AG08396 (cell line): ENCODE results near the gene ZNF280D.

Experiments used
- DNase-seq: peaks from one replicate; pipeline ENCODE4 v3.0.0; 2012; ENCODE audit warnings: low spot score, mixed read lengths

The ZNF280D gene

GRCh38 chr15:56744701-56745683, 11.7 kb upstream of the ZNF280D start:
- DNase-seq: no peak

- no peak for DNase-seq
Measured at GRCh38 chr15:56741541-56741940, 8.2 kb upstream of the ZNF280D start.

DNA sequence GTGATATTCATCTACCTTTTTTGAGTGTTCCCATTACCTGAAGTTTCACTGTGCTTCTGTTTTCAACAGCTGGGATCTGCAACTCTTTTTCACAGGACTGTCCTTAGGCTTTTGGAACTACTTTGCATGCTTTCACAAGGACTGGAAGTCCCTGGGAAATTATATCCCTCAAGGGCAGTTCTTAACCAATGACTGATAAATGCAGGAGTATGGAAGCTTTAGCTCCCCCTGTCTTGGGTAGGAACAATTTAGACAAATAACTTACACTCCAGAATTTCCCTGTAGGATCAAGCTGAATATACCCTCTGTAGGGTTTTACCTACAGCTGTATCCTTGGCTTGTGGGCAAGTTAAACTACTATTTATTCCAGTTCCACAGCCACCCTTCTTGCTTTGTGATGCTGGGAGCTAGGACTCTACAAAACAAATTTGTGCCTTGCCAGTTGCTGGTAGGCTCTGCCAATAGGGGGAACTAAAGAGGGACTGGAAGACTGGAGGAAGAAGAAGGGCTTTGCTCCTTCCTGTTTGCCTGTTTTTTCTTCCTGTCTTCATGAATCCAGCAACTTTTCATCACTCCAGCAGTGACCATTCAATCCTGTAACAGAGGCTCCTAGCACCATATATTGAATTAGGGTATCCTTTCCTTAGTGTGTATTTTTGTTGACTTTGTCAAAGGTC, 6.8 kb upstream of the ZNF280D start:
- no peak for DNase-seq

- DNase-seq: no peak
Measured at GRCh38 chr15:56739474-56739873, 6.2 kb upstream of the ZNF280D start.

DNA sequence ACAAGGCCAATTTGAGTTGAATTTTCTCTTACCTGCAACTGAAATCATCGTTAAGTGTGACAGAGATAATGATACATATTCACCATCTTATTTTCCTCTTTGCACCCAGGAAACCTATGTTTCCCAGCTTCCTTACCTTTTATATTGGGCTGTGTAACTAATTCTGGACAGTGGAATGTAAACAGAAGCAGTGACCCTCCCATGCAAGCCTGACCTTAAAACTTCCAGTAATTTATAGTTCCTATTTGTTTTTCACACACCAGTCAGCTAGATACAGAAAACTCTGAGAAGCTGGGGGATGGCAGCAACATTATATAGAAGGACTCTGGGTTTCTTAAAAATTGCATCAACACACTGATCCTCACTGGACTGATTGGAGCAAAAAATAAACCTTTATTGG, 4.5 kb upstream of the ZNF280D start:
- DNase-seq: no peak

GRCh38 chr15:56736881-56737707, 3.8 kb upstream of the ZNF280D start:
- no peak for DNase-seq

GRCh38 chr15:56736308-56736707, 3.0 kb upstream of the ZNF280D start:
- DNase-seq: no peak

DNA sequence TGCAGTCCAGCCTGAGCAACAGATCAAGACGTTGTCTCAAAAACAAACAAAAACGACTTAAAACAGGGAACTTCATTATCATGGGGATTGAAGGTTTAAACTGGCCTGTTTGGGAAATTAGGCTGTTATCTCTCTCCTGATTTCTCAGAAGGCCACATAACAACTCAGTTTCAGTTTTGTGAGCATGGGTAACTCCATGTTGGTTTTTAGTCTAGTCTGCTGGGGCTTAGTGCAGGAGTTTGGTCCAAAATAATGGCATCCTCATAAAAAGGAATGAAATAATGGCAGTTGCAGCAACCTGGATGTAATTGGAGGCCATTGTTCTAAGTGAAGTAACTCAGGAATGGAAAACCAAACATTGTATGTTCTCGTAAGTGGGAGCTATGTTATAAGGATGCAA, 2.3 kb upstream of the ZNF280D start:
- DNase-seq: no peak

- DNase-seq: no peak
Measured at GRCh38 chr15:56734013-56734635, 815 bp upstream of the ZNF280D start.

GRCh38 chr15:56732886-56733135, 498 bp downstream of the ZNF280D start:
- no peak for DNase-seq

DNA sequence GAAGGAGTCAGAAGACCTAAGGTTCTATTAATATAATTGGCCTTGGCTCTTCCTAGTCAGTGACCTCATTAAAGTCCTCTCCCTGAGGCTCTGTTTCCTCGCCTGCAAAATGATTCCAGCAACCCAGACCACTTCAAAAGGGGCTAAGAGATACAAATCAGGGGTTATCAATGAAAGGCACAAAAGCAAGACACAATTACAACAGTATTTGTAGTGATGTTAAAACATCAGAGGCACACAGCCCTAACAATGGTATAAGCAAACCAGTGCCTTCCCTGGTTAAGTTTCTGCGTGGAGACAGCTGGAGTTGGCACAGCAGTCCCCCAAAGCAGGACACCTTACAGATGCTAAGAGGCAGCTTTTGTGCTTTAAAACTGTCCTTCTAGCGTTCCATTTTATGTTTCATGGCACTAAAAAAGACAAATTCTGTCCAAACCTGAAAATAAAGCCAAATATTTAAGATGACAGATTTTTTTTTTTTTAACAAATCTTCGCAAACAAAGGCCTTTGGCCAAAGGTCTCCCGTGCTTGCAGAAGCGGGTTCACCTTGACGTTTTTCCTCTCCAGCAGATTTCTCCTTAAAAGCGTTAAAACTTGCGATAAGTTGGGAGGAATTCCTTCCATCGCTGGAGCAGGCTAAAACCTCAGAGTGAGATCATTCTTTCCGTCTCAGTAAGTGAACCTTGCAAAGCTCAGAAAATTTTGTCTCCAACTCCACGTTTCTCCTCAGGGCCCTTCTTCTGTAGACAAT, 999 bp downstream of the ZNF280D start:
- DNase-seq: peak; percentile 27

GRCh38 chr15:56731548-56731947, 1.8 kb downstream of the ZNF280D start:
- no peak for DNase-seq

GRCh38 chr15:56729561-56729960, 3.7 kb downstream of the ZNF280D start:
- no peak for DNase-seq

DNA sequence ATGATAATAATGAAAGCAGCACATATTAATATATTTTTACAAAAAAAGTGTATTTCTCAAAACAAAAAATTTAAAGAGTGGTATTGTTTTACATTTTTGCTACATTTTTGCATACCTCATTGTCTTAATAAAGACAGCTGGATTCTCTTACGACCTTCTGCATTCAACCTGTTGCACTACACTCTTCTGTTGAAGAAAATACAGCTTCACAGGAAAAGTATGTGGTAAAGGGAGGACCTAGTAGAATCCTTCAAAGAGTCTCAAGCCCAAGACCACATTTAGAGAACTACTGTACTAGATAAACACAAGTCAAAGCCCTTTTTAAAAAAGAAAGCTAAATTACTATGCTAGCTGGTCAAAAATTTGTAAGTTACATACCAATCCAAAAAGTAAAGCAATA, 7.9 kb downstream of the ZNF280D start:
- DNase-seq: no peak

- DNase-seq: no peak
Measured at GRCh38 chr15:56724232-56724631, 9.1 kb downstream of the ZNF280D start.

GRCh38 chr15:56723787-56724186, 9.5 kb downstream of the ZNF280D start:
- DNase-seq: no peak

DNA sequence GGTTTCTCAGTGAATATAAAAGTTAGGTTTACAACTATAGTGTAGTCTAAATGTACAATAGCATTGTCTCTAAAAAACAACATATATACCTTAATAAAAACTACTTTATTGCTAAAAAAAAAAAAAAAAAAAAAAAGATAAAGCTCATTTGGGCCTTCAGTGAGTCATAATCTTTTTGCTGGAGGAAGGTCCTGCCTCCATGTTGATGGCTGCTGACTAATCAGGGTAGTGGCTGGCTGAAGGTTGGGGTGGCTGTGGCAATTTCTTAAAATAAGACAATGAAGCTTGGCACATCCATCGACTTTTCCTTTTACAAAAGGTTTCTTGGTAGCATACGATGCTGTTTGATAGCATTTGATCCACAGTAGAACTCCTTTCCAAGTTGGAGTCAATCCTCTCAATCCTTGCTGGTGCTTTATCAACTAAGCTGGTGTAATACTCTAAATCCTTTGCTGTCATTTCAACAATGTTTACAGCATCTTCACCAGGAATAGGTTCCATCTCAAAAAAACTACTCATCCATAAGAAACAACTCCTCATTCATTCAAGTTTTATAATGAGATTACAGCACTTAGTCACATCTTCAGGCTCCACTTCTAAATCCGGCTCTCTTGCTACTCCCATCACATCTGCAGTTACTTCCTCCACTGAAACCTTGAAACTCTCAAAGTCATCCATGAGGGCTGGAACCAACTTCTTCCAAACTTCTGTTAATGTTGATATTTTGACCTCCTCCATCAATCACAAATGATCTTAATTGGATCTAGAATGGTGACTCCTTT, 13.3 kb downstream of the ZNF280D start:
- DNase-seq: no peak

- no peak for DNase-seq
Measured at GRCh38 chr15:56719021-56719612, 14.2 kb downstream of the ZNF280D start.

DNA sequence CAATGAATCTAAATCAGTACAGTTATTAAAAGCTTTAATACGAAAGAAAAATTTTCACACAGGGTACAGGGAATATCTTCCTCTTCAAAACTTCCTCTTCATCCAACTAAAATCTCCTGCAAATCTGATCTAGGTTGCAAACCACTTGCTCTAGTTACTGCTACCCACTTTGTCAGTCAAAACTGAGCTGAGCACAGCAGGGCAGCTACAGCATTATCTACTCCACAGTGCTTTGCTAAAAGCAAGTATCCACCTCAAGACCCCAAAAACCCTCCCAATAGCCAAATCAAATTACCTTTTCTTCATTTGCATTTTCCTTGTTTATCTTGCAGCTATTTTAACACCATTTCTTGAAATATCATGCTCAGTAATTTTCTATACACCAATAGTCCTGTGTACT, 14.7 kb downstream of the ZNF280D start:
- DNase-seq: no peak

DNA sequence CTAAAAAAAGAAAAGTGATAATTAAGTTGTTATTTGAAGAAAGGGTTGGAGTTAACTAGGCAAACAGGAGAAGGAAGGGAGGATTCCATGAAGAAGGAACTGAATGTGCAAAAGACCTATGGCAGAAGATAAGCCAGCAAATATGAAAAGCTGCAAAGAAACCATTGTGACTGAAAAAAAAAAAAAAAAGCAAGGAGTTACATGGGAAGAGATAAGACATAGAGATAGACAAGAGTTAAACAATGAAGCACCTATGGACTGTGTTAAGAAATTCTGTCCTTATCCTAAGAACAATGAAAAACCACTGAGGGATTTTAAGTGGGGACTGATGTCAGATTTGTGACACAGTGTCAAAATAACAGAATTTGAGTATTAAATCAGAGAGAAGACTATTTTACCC, 17.0 kb downstream of the ZNF280D start:
- DNase-seq: no peak
